ENCODE results near the gene TDP1.

TDP1 gene

GRCh38 chr14:89922031-89922907 is 33.5 kb upstream of the TDP1 start:
- peak; percentile 95 for ATAC-seq
- no peak for TF ChIP-seq TOX (CRISPR knock-in tag; IDR thresholded peaks at IDR 0.05; ENCODE audit: borderline replicate concordance)
- no peak for TF ChIP-seq ZNF70 (CRISPR knock-in tag; IDR thresholded peaks at IDR 0.05)
- TF ChIP-seq, protein P1, sequence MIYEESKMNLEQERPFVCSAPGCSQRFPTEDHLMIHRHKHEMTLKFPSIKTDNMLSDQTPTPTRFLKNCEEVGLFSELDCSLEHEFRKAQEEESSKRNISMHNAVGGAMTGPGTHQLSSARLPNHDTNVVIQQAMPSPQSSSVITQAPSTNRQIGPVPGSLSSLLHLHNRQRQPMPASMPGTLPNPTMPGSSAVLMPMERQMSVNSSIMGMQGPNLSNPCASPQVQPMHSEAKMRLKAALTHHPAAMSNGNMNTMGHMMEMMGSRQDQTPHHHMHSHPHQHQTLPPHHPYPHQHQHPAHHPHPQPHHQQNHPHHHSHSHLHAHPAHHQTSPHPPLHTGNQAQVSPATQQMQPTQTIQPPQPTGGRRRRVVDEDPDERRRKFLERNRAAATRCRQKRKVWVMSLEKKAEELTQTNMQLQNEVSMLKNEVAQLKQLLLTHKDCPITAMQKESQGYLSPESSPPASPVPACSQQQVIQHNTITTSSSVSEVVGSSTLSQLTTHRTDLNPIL (CRISPR knock-in tag; IDR thresholded peaks at IDR 0.05; ENCODE audit: low read depth): no peak
- TF ChIP-seq ZC3H10 (CRISPR knock-in tag; IDR thresholded peaks at IDR 0.05): no peak
- no peak for TF ChIP-seq SNAI2 (CRISPR knock-in tag; IDR thresholded peaks at IDR 0.05)
- TF ChIP-seq ISL1 (CRISPR knock-in tag; IDR thresholded peaks at IDR 0.05): no peak
- no peak for TF ChIP-seq ZNF8 (CRISPR knock-in tag; IDR thresholded peaks at IDR 0.05)
- TF ChIP-seq GLIS3 (CRISPR knock-in tag; IDR thresholded peaks at IDR 0.05): no peak
- TF ChIP-seq POU6F1 (CRISPR knock-in tag; IDR thresholded peaks at IDR 0.05; ENCODE audit: borderline replicate concordance, low read depth): no peak

DNA sequence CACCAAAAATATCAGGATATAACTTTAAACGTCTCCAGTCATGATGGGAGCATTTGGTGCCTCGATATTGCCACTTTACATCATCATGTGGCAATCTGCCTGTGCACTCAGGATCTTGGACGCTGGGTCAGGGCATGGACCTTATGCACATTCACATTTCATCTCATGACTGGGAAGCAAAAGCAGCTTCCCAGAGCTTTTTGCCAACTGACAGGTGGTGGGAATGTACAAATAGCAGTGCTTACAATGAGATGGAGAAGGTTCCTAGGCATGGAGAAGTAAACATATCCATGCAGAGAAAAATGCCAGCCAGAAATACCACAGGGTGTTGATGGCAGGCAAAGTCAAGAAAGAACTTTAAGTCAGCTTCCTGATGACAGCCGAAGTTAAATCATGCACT is 31.5 kb upstream of the TDP1 start:
- TF ChIP-seq PATZ1 (CRISPR knock-in tag; IDR thresholded peaks at IDR 0.05; ENCODE audit: borderline replicate concordance) (no peak), ZNF8 (CRISPR knock-in tag; IDR thresholded peaks at IDR 0.05) (no peak), CSDC2 (CRISPR knock-in tag; IDR thresholded peaks at IDR 0.05) (no peak), POU6F1 (CRISPR knock-in tag; IDR thresholded peaks at IDR 0.05; ENCODE audit: borderline replicate concordance, low read depth) (no peak), ZFP3 (CRISPR knock-in tag; IDR thresholded peaks at IDR 0.05) (no peak), ARNTL (CRISPR knock-in tag; IDR thresholded peaks at IDR 0.05; ENCODE audit: borderline replicate concordance, low read depth) (no peak), ZNF70 (CRISPR knock-in tag; IDR thresholded peaks at IDR 0.05) (no peak), SNAI2 (CRISPR knock-in tag; IDR thresholded peaks at IDR 0.05) (no peak), ESRRG (CRISPR knock-in tag; IDR thresholded peaks at IDR 0.05) (no peak), ZFP30 (CRISPR knock-in tag; IDR thresholded peaks at IDR 0.05) (no peak), PPARA (CRISPR knock-in tag; IDR thresholded peaks at IDR 0.05; ENCODE audit: borderline replicate concordance) (no peak), CSRNP3 (CRISPR knock-in tag; IDR thresholded peaks at IDR 0.05) (no peak)
- TF ChIP-seq, protein P1 (CRISPR knock-in tag; IDR thresholded peaks at IDR 0.05; ENCODE audit: low read depth): no peak
- no peak for ATAC-seq

DNA sequence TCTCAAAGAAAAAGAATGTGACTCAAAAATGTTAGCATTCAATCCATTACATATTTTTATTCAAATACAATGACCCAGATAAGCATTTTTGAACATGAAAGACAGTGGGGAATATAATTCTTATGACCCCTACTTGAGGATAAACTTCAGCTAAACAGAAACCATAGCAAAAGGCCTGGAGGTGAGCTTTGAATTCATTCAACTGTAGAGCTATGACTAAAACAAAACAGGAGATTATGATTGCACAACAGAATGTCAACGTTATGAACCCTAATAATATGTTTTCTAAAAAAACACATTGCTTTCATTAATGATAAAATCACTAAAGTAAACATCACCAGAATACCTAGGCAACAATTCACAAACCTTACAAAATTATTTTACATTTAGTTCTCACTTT is 29.0 kb upstream of the TDP1 start:
- no peak for ATAC-seq
- TF ChIP-seq PATZ1 (CRISPR knock-in tag; IDR thresholded peaks at IDR 0.05; ENCODE audit: borderline replicate concordance) (no peak), ZC3H10 (CRISPR knock-in tag; IDR thresholded peaks at IDR 0.05) (no peak), GLIS3 (CRISPR knock-in tag; IDR thresholded peaks at IDR 0.05) (no peak), ZFP3 (CRISPR knock-in tag; IDR thresholded peaks at IDR 0.05) (no peak), OSR1 (CRISPR knock-in tag; IDR thresholded peaks at IDR 0.05) (no peak), CSRNP3 (CRISPR knock-in tag; IDR thresholded peaks at IDR 0.05) (no peak)
- TF ChIP-seq, protein P1 (CRISPR knock-in tag; IDR thresholded peaks at IDR 0.05; ENCODE audit: low read depth): no peak
